ENCODE measurements around the gene TMEM221.
"Not testable (repeated sequence)": the region's sequence is repeated elsewhere in the genome, so short reads cannot be mapped to it uniquely, and the experiment has no call there.

Gene TMEM221

GRCh38 chr19:17482877-17483604, 34.6 kb upstream of the TMEM221 start:
- Mint-ChIP-seq H3K4me3 (no peak overlapping the region), H3K36me3 (no peaks in the 10 kb centered on the region), H3K4me1 (peaks cover 6% of the 10 kb centered on the region), H3K27ac (no peak overlapping the region), H3K9me3 (no peaks in the 10 kb centered on the region), H3K27me3 (no peaks in the 10 kb centered on the region)

- no peaks in the 10 kb centered on the region for H3K9me3 Mint-ChIP-seq
- no peaks in the 10 kb centered on the region for H3K27me3 Mint-ChIP-seq
- no peak overlapping the region for H3K27ac Mint-ChIP-seq
- H3K4me1 Mint-ChIP-seq, result no peaks in the 10 kb centered on the region
- H3K36me3 Mint-ChIP-seq, result no peaks in the 10 kb centered on the region
- no peak overlapping the region for H3K4me3 Mint-ChIP-seq
These were observed 33.5 kb upstream of the TMEM221 start for GRCh38 chr19:17481986-17482385.

GRCh38 chr19:17479325-17479791, 30.9 kb upstream of the TMEM221 start:
- Mint-ChIP-seq H3K36me3 (no peaks in the 10 kb centered on the region), H3K9me3 (no peaks in the 10 kb centered on the region), H3K4me3 (no peak overlapping the region), H3K27me3 (no peaks in the 10 kb centered on the region), H3K4me1 (no peaks in the 10 kb centered on the region), H3K27ac (no peak overlapping the region)

GRCh38 chr19:17475541-17476115, 27.2 kb upstream of the TMEM221 start:
- Mint-ChIP-seq H3K36me3 (no peaks in the 10 kb centered on the region), H3K9me3 (no peaks in the 10 kb centered on the region), H3K4me3 (no peak overlapping the region), H3K27me3 (no peaks in the 10 kb centered on the region), H3K27ac (no peak overlapping the region), H3K4me1 (peaks cover 10% of the 10 kb centered on the region)

DNA sequence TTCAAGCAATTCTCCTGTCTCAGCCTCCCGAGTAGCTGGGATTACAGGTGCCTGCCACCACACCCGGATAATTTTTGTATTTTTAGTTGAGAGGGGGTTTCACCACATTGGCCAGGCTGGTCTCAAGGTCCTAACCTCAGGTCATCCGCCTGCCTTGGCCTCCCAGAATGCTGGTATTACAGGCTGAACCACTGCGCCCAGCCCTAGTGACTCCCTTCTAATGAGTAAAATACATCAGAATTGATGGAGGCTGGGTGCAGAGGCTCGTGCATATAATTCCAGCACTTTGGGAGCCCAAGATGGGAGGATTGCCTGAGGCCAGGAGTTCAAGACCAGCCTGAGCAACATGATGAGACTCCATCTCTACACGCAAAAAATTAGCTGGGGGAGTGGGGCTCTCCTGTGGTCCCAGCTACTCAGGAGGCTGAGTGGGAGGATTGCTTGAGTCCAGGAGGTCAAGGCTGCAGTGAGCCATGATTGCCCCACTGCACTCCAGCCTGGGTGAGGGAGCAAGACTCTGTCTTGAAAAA, 26.6 kb upstream of the TMEM221 start:
- H3K4me3 Mint-ChIP-seq, result not testable (repeated sequence)

DNA sequence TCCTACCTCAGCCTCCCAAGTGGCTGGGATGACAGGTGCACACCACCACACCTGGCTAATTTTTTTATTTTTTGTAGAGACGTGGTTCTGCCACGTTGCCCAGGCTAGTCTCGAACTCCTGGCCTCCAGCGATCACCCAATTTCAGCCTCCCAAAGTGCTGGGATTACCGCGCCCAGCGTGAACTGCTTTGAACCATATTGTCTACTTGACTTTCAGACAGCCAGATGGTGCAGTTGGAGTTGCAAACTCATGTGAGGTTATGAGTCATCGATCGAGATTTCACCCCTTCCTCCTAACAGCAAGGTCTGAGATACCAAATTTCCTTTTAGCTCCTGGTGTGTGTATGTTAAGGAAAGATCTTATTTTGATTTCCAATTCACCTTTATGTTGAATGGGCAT, 24.6 kb upstream of the TMEM221 start:
- Mint-ChIP-seq H3K36me3 (no peaks in the 10 kb centered on the region), H3K27ac (peak overlapping the region; percentile 41), H3K4me3 (peak overlapping the region; percentile 33), H3K27me3 (no peaks in the 10 kb centered on the region), H3K4me1 (peaks cover 26% of the 10 kb centered on the region), H3K9me3 (no peaks in the 10 kb centered on the region)

More for the DNA sequence above, 26.6 kb upstream of the TMEM221 start:
- not testable (repeated sequence) for H3K9me3 Mint-ChIP-seq, H3K27me3 Mint-ChIP-seq, H3K27ac Mint-ChIP-seq, H3K36me3 Mint-ChIP-seq
- peaks cover 11% of the 10 kb centered on the region for H3K4me1 Mint-ChIP-seq

GRCh38 chr19:17471410-17472125, 23.1 kb upstream of the TMEM221 start:
- no peaks in the 10 kb centered on the region for H3K36me3 Mint-ChIP-seq
- H3K27me3 Mint-ChIP-seq, result no peaks in the 10 kb centered on the region
- H3K4me1 Mint-ChIP-seq, result peaks cover 26% of the 10 kb centered on the region
- no peak overlapping the region for H3K27ac Mint-ChIP-seq
- no peaks in the 10 kb centered on the region for H3K9me3 Mint-ChIP-seq
- H3K4me3 Mint-ChIP-seq, result peak overlapping the region; percentile 93

GRCh38 chr19:17470068-17470841, 21.8 kb upstream of the TMEM221 start, which contains the start of gene SLC27A1:
TSS of gene SLC27A1 (plus strand) at chr19:17470524. CDS start at chr19:17470541, 17 bp downstream.
- Mint-ChIP-seq H3K27ac (peak within 1 kb of the TSS; percentile 93), H3K4me1 (peaks cover 33% of the 10 kb centered on the region), H3K36me3 (no peaks in the 10 kb centered on the region), H3K9me3 (no peaks in the 10 kb centered on the region), H3K27me3 (no peaks in the 10 kb centered on the region), H3K4me3 (peak within 1 kb of the TSS; percentile 93)

GRCh38 chr19:17469481-17470067, 21.1 kb upstream of the TMEM221 start:
- Mint-ChIP-seq H3K27ac (peak overlapping the region; percentile 93), H3K4me1 (peaks cover 33% of the 10 kb centered on the region), H3K9me3 (no peaks in the 10 kb centered on the region), H3K4me3 (peak overlapping the region; percentile 93), H3K36me3 (no peaks in the 10 kb centered on the region), H3K27me3 (no peaks in the 10 kb centered on the region)

DNA sequence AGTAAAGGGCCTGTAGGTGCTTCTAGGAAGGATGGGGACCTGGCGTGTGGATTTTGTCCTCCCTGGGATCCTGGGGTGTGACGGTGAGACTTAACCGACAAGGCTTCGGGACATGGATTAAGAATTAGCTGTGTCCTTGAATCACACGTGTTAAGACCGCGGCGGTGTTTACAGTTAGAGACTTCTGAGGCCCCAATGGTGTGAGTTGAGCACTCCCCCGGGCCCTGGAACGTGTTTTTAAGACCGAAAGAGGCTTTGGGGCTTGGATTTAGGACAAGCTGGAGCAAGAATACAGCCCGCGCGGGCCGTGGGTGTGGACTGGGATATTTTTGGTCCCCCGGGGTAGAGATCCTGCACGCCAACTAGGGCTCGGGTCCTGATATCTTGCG, 20.6 kb upstream of the TMEM221 start:
- H3K4me1 Mint-ChIP-seq, result peaks cover 33% of the 10 kb centered on the region
- no peaks in the 10 kb centered on the region for H3K36me3 Mint-ChIP-seq
- H3K9me3 Mint-ChIP-seq, result no peaks in the 10 kb centered on the region
- peak overlapping the region; percentile 93 for H3K4me3 Mint-ChIP-seq
- H3K27ac Mint-ChIP-seq, result peak overlapping the region; percentile 17
- no peaks in the 10 kb centered on the region for H3K27me3 Mint-ChIP-seq

DNA sequence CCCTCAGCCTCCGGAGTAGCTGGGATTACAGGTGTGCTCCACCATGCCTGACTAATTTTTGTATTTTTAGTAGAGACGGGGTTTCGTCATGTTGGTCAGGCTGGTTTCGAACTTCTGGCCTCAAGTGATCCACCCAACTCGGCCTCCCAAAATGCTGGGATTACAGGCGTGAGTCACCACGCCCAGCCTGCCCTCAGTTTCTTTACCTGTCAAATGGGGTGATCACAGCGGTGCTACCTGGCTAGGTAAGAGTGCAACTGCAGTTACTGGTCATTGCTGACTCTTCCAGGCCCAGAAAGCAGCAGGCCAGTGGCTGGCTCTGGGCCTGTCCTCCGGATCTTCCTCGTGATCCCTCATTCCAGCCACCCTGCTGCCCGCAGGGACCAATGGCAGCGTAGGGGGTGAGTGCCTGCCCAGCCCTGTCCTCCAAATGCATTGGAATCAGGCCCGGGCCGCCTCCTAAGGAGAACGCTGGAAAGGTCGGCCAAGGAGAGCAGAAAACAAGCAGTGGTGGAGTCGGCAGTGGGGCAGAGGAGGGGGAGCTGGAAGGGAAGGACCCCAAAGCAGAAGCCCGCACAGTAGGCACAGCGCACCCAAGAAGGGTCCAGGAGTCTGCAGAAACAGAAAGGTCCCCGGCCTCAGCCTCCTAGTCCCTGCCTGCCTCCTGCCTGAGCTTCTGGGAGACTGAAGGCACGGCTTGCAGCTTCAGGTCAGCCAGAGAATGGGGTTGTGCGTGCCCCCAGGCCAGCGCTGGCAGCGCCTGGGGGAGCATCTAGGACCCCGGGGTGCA, 20.0 kb upstream of the TMEM221 start:
- H3K27ac Mint-ChIP-seq, result peak overlapping the region; percentile 36
- H3K9me3 Mint-ChIP-seq, result no peaks in the 10 kb centered on the region

DNA sequence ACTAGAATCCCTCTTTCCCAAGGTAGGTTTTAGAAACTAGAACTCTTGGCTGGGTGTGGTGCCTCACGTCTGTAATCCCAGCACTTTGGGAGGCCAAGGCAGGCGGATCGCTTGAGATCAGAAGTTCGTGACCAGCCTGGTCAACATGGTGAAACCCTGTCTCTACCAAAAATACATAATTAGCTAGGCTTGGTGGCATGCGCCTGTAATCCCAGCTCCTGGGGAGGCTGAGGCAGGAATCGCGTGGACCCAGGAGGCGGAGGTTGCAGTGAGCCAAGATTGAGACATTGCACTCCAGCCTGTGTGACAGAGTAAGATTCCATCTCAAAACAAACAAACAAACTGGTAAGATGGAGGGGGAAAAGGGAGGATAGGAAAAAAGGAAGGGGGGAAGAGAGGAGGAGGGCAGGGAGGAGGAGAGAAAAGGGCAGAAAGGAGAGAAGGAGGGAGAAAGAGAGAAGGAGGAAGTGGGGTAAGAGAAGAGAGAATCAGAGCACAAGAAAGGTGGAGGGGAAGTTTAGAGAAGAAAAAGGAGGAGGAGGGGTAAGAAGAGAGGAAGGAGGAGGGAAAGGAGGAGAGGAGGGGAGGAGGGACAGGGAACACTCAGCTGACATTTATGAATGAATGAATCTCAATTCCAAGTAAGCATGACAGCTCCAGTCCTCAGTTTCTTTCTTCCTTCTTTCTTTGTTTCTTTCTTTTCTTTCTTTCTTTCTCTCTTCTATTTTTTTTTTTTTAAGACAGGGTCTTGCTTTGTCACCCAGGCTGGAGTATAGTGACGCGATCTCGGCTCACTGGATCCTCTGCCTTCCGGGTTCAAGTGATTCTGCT, 19.2 kb upstream of the TMEM221 start:
- Mint-ChIP-seq H3K4me1 (peaks cover 28% of the 10 kb centered on the region), H3K4me3 (no peak overlapping the region), H3K27me3 (no peaks in the 10 kb centered on the region), H3K27ac (no peak overlapping the region), H3K9me3 (no peaks in the 10 kb centered on the region), H3K36me3 (no peaks in the 10 kb centered on the region)

More for the DNA sequence above, 20.0 kb upstream of the TMEM221 start:
- H3K4me1 Mint-ChIP-seq, result peaks cover 33% of the 10 kb centered on the region
- H3K27me3 Mint-ChIP-seq, result no peaks in the 10 kb centered on the region
- peak overlapping the region; percentile 93 for H3K4me3 Mint-ChIP-seq
- no peaks in the 10 kb centered on the region for H3K36me3 Mint-ChIP-seq

- Mint-ChIP-seq H3K9me3 (no peaks in the 10 kb centered on the region), H3K27ac (no peak overlapping the region), H3K4me1 (peaks cover 28% of the 10 kb centered on the region), H3K4me3 (no peak overlapping the region), H3K27me3 (no peaks in the 10 kb centered on the region), H3K36me3 (no peaks in the 10 kb centered on the region)
These were observed 18.0 kb upstream of the TMEM221 start for GRCh38 chr19:17466487-17466850.

All from activated naive CD4-positive, alpha-beta T cell treated with anti-CD3 and anti-CD28 coated beads, Interleukin-2, amount 50 U/mL, for 24 hours (primary cell).